Adrenal gland (tissue), 12 donors: Measurements from ENCODE around the gene SDF4. TPM values are rescaled to one million over a fixed set of nuclear protein-coding genes. Genes with fewer than 3 reads are reported as not detected.

ENCODE experiments used
- DNase-seq, 7 donors: peaks; one replicate each; pipeline ENCODE4 v3.0.0-alpha.2; 2019 to 2020
- H3K27ac ChIP-seq, 5 donors: fragments of 200-600 bp; sonication (generic) in 4 of 5; 1 replicate in 3 of 5; 2 replicates in 2 of 5; pipeline versions ENCODE4 v1.5.1 to v1.8.0; 2016 to 2020; ENCODE audit warnings: mild to moderate bottlenecking in 1 of 5
- H3K27me3 ChIP-seq: fragments of 200-600 bp; 2 replicates; pipeline ENCODE4 v1.8.0; 2021
- H3K36me3 ChIP-seq, 2 donors: fragments of 200-600 bp; replicated peaks in 1 of 2; 1 replicate in 1 of 2; 2 replicates in 1 of 2; pipeline versions ENCODE4 v1.5.1 to v1.8.0; 2018 to 2022
- H3K4me1 ChIP-seq, 2 donors: fragments of 200-600 bp; replicated peaks in 1 of 2; 1 replicate in 1 of 2; 2 replicates in 1 of 2; pipeline versions ENCODE4 v1.5.1 to v1.8.0; 2018 to 2021
- H3K4me3 ChIP-seq, 4 donors: fragments of 200-600 bp; sonication (generic) in 3 of 4; one replicate each; pipeline ENCODE4 v1.5.1; 2016 to 2018
- H3K9me3 ChIP-seq, 3 donors: fragments of 200-600 bp; sonication (generic) in 1 of 3; replicated peaks in 1 of 3; 1 replicate in 2 of 3; 2 replicates in 1 of 3; pipeline versions ENCODE4 v1.5.1 to v1.8.0; 2016 to 2021
- CTCF ChIP-seq, 6 experiments: fragments of 450-650 bp in 4 of 6; fragments of 200-600 bp in 2 of 6; sonication (generic) in 1 of 6; IDR thresholded peaks; 1 replicate in 5 of 6; 2 replicates in 1 of 6; pipeline versions ENCODE4 v1.5.1 to v1.8.0; 2016 to 2021; ENCODE audit warnings: antibody characterized with exemption in 6 of 6, mild to moderate bottlenecking in 2 of 6, moderate library complexity in 1 of 6
- POLR2A ChIP-seq, 2 donors: fragments of 450-650 bp; IDR thresholded peaks; one replicate each; pipeline ENCODE4 v1.6.1; 2017; ENCODE audit warnings: antibody characterized with exemption in 2 of 2, mild to moderate bottlenecking in 2 of 2, moderate library complexity in 1 of 2
- WGBS, 4 donors: extraction: QIAGEN DNeasy Blood & Tissue Kit in 2 of 4; methylation state at CpG; one replicate each; pipeline versions ENCODE4 v1.1.5 to v1.1.7; 2013 to 2017; 5-methylcytosine and 5-hydroxymethylcytosine counted together
- intact Hi-C, 2 donors: fragments of 100-400 bp; cut with DNase I; formaldehyde crosslinking; loops; one replicate each; pipeline versions ENCODE4 v1.14.1 to v1.15.0; 2022 to 2023
- polyA plus RNA-seq, 3 donors: library from polyadenylated mRNA; stranded (reverse); fragments of 200-250 nt in 2 of 3; fragments of 350-450 nt in 1 of 3; fragmentation: Illumina TruSeq in 1 of 3; extraction: RNeasy Lipid Tissue Mini Kit (QIAGEN cat#74804) in 1 of 3; gene quantifications; one replicate each; pipeline ENCODE4 v1.2.3, GENCODE V29; 2013 to 2014
- total RNA-seq, 9 donors: library from RNA; depleted of rRNA in 4 of 9; stranded (reverse); fragments of >200 nt in 4 of 9; fragments of 120-200 nt in 1 of 9; fragmentation: NEBNext Ultra II Directional in 1 of 9; extraction: Animal tissue kit (Norgen Biotek cat#: 25700) in 1 of 9; gene quantifications; one replicate each; pipeline versions ENCODE4 v1.1.0 to v1.2.4, GENCODE V29; 2013 to 2023
- donor health status: healthy with polysubstance abuse.
- donor health status: Bipolar disorder and iron deficiency.
- donor health status: DM: yes; HTN: yes; CAD: no.
- donor health status: DM: no; HTN: no; CAD: no.
- donor health status: DM: no; HTN: no; CAD: no.
- donor health status: DM: yes; HTN: yes; CAD: no.

The SDF4 gene
- total and polyA plus RNA-seq, 12 donors = 49.4 to 221 (median 142) TPM

- Histone ChIP-seq H3K36me3 (no peaks in the 10 kb centered on the region), H3K9me3 (no peaks in the 10 kb centered on the region), H3K27me3 (peaks cover 50% of the 10 kb centered on the region), H3K4me1 (no peaks in the 10 kb centered on the region), H3K27ac (no peak overlapping the region), H3K4me3 (no peak overlapping the region)
- TF ChIP-seq CTCF (IDR thresholded peaks at IDR 0.05) = no peak
- TF ChIP-seq POLR2A (IDR thresholded peaks at IDR 0.05) = no peak
- DNase-seq = peak in 1 of 7 donors; percentile 3
- intact Hi-C loops = no loop called here
- 27 to 52% (median 42%) methylated on average over 11 to 26 of the region's 26 CpGs for WGBS, 4 donors
Measured at GRCh38 chr1:1170215-1171091, 61.3 kb downstream of the SDF4 start.

- 56 to 68% (median 62%) methylated on average over 6 to 32 of the region's 32 CpGs for WGBS, 4 donors
- Histone ChIP-seq H3K9me3 (no peaks in the 10 kb centered on the region), H3K36me3 (no peaks in the 10 kb centered on the region), H3K4me3 (no peak overlapping the region), H3K27me3 (peaks cover 55% of the 10 kb centered on the region), H3K4me1 (no peaks in the 10 kb centered on the region), H3K27ac (no peak overlapping the region)
- TF ChIP-seq POLR2A (IDR thresholded peaks at IDR 0.05) = no peak
- no peak for TF ChIP-seq CTCF (IDR thresholded peaks at IDR 0.05)
- intact Hi-C loops = no loop called here
- DNase-seq = peak in 1 of 7 donors; percentile 5
Measured at GRCh38 chr1:1169429-1170214, 62.2 kb downstream of the SDF4 start.

GRCh38 chr1:1168451-1169411, 63.1 kb downstream of the SDF4 start:
- Histone ChIP-seq H3K36me3 (no peaks in the 10 kb centered on the region), H3K27me3 (peaks cover 50% of the 10 kb centered on the region), H3K4me3 (no peak overlapping the region), H3K4me1 (no peaks in the 10 kb centered on the region), H3K9me3 (no peaks in the 10 kb centered on the region), H3K27ac (no peak overlapping the region)
- intact Hi-C loops = no loop called here
- TF ChIP-seq CTCF (IDR thresholded peaks at IDR 0.05) (no peak), POLR2A (IDR thresholded peaks at IDR 0.05) (no peak)
- DNase-seq = no peak
- WGBS, 4 donors = 66 to 76% (median 70%) methylated on average over 10 to 37 of the region's 37 CpGs
